GM21529 (cell line): ENCODE data around the gene ASTN2.

Experiments
- ATAC-seq: cut with Tn5 transposase; IDR thresholded peaks from one replicate; pipeline ENCODE4 v1.9.1; 2021; ENCODE audit not compliant: unreplicated experiment

Gene ASTN2

GRCh38 chr9:117365438-117365837 lies 49.4 kb downstream of the ASTN2 start:
- no peak for ATAC-seq

GRCh38 chr9:117363006-117363405 lies 51.9 kb downstream of the ASTN2 start:
- no peak for ATAC-seq

- no peak for ATAC-seq
Measured at GRCh38 chr9:117359910-117360309, 54.9 kb downstream of the ASTN2 start.

GRCh38 chr9:117355542-117355941 lies 59.3 kb downstream of the ASTN2 start:
- no peak for ATAC-seq

- no peak for ATAC-seq
Measured at GRCh38 chr9:117354997-117355396, 59.9 kb downstream of the ASTN2 start.

- no peak for ATAC-seq
Measured at GRCh38 chr9:117354244-117354847, 60.5 kb downstream of the ASTN2 start.

GRCh38 chr9:117344892-117345660 lies 69.8 kb downstream of the ASTN2 start:
- no peak for ATAC-seq

GRCh38 chr9:117343427-117343826 lies 71.4 kb downstream of the ASTN2 start:
- ATAC-seq = no peak

GRCh38 chr9:117341151-117341550 lies 73.7 kb downstream of the ASTN2 start:
- no peak for ATAC-seq

- ATAC-seq = no peak
Measured at GRCh38 chr9:117340422-117340821, 74.4 kb downstream of the ASTN2 start.

- no peak for ATAC-seq
Measured at GRCh38 chr9:117335837-117336433, 78.9 kb downstream of the ASTN2 start.

- ATAC-seq = no peak
Measured at GRCh38 chr9:117334101-117334500, 80.8 kb downstream of the ASTN2 start.

- no peak for ATAC-seq
Measured at GRCh38 chr9:117325831-117326230, 89.0 kb downstream of the ASTN2 start.

- no peak for ATAC-seq
Measured at GRCh38 chr9:117325110-117325731, 89.6 kb downstream of the ASTN2 start.

- ATAC-seq = no peak
Measured at GRCh38 chr9:117323390-117323789, 91.5 kb downstream of the ASTN2 start.

- ATAC-seq = no peak
Measured at GRCh38 chr9:117317192-117317591, 97.7 kb downstream of the ASTN2 start.

- no peak for ATAC-seq
Measured at GRCh38 chr9:117315236-117315635, 99.6 kb downstream of the ASTN2 start.

- ATAC-seq = no peak
Measured at GRCh38 chr9:117313989-117314388, 100.9 kb downstream of the ASTN2 start.

- ATAC-seq = no peak
Measured at GRCh38 chr9:117307701-117308100, 107.2 kb downstream of the ASTN2 start.

GRCh38 chr9:117306032-117306431 lies 108.8 kb downstream of the ASTN2 start:
- ATAC-seq = no peak

- no peak for ATAC-seq
Measured at GRCh38 chr9:117305454-117305853, 109.4 kb downstream of the ASTN2 start.

- ATAC-seq = no peak
Measured at GRCh38 chr9:117304549-117304948, 110.3 kb downstream of the ASTN2 start.
